Endothelial cell of umbilical vein (primary cell): ENCODE results near the gene DIDO1. TPM values are rescaled to one million over a fixed set of nuclear protein-coding genes. Genes with fewer than 3 reads are reported as not detected.

Source experiments
- BruUV-seq: library from RNA; stranded (reverse); fragments of 400-500 nt; replicated peaks from 2 replicates; lab custom pipeline; 2021; lab: Mats Ljungman, UMichigan
- CTCF ChIA-PET: fragments of 300-600, 350-600 bp; sonication (Branson Sonifier 250); formaldehyde crosslinking; loops from one replicate; lab custom pipeline; 2021; ENCODE audit warnings: antibody characterized with exemption, inconsistent platforms; lab: Charles Lee
- POLR2A ChIA-PET: fragments of 300-600, 350-600 bp; sonication (Branson Sonifier 250); formaldehyde crosslinking; loops from one replicate; lab custom pipeline; 2021; ENCODE audit warnings: antibody characterized with exemption, inconsistent platforms; lab: Charles Lee
- DNase-seq: peaks from one replicate; pipeline ENCODE4 v3.0.0-alpha.2; 2011; ENCODE audit warnings: low read depth, low spot score
- FAIRE-seq: peaks from 2 replicates; lab custom pipeline; 2011; peaks lifted over from hg19 to GRCh38; lab: Jason Lieb, UNC
- H2AFZ ChIP-seq: 2 replicates; pipeline ENCODE4 v1.6.0; 2012; ENCODE audit warnings: low read depth, low read length, control low read depth, inconsistent platforms
- H3K27ac ChIP-seq: 2 replicates; pipeline ENCODE4 v1.5.1; 2011; ENCODE audit warnings: low read depth, mild to moderate bottlenecking, control low read depth, low read length, moderate library complexity; ENCODE audit not compliant: insufficient read depth
- H3K27me3 ChIP-seq, 2 experiments: 2 replicates each; pipeline versions ENCODE4 v1.6.0 to v1.6.1; 2011; ENCODE audit warnings: low read length in 2 of 2, mixed read lengths in 1 of 2; ENCODE audit not compliant: control insufficient read depth in 2 of 2, insufficient read depth in 2 of 2
- H3K36me3 ChIP-seq, 2 experiments: 2 replicates in 1 of 2; 3 replicates in 1 of 2; pipeline ENCODE4 v1.5.1; 2011; ENCODE audit warnings: low read length in 2 of 2, mild to moderate bottlenecking in 1 of 2, moderate library complexity in 1 of 2; ENCODE audit not compliant: control insufficient read depth in 2 of 2, insufficient read depth in 2 of 2; ENCODE audit errors: extremely low read depth in 1 of 2
- H3K4me1 ChIP-seq: 3 replicates; pipeline ENCODE4 v1.5.1; 2011; ENCODE audit warnings: mild to moderate bottlenecking, low read length; ENCODE audit not compliant: control insufficient read depth, insufficient read depth; ENCODE audit errors: extremely low read depth
- H3K4me2 ChIP-seq: 2 replicates; pipeline ENCODE4 v1.6.1; 2011; ENCODE audit warnings: low read length, control low read depth, mixed read lengths; ENCODE audit not compliant: insufficient read depth
- H3K4me3 ChIP-seq, 3 experiments: fragments of 200-600 bp in 1 of 3; sonication (generic), shearing (Covaris generic) in 1 of 3; replicated peaks in 1 of 3; 2 replicates each; pipeline ENCODE4 v1.5.1; 2011 to 2016; ENCODE audit warnings: control low read depth in 3 of 3, low read length in 3 of 3, mild to moderate bottlenecking in 2 of 3, inconsistent platforms in 1 of 3, low read depth in 1 of 3, moderate library complexity in 1 of 3; ENCODE audit not compliant: insufficient read depth in 1 of 3
- H3K79me2 ChIP-seq: 2 replicates; pipeline ENCODE4 v1.6.0; 2012; ENCODE audit warnings: low read length, inconsistent platforms; ENCODE audit not compliant: control insufficient read depth, insufficient read depth
- H3K9ac ChIP-seq: replicated peaks from 2 replicates; pipeline ENCODE3; 2011; ENCODE audit warnings: low read length, control low read depth; ENCODE audit not compliant: insufficient read depth; ENCODE audit errors: extremely low read depth
- H3K9me1 ChIP-seq: replicated peaks from 3 replicates; pipeline ENCODE4 v1.6.0; 2011; ENCODE audit warnings: mild to moderate bottlenecking, low read length; ENCODE audit not compliant: control insufficient read depth, insufficient read depth; ENCODE audit errors: extremely low read depth
- H3K9me3 ChIP-seq: replicated peaks from 2 replicates; pipeline ENCODE4 v1.5.1; 2012; ENCODE audit warnings: low read length, inconsistent platforms; ENCODE audit not compliant: control insufficient read depth, insufficient read depth
- H4K20me1 ChIP-seq: replicated peaks from 2 replicates; pipeline ENCODE3; 2011; ENCODE audit warnings: mild to moderate bottlenecking, low read length; ENCODE audit not compliant: control insufficient read depth, insufficient read depth; ENCODE audit errors: extremely low read depth
- CTCF ChIP-seq, 2 donors: IDR thresholded peaks; 1 replicate in 1 of 2; 2 replicates in 1 of 2; pipeline ENCODE4 v1.5.1; 2011; ENCODE audit warnings: low read length in 2 of 2, mild to moderate bottlenecking in 2 of 2, moderate library complexity in 2 of 2, control low read depth in 1 of 2, inconsistent platforms in 1 of 2, low read depth in 1 of 2; ENCODE audit not compliant: insufficient read depth in 1 of 2; ENCODE audit errors: extremely low read depth in 1 of 2
- EZH2 ChIP-seq: IDR thresholded peaks from 2 replicates; pipeline ENCODE4 v1.6.1; 2012; ENCODE audit warnings: borderline replicate concordance, low read depth, mild to moderate bottlenecking, moderate library complexity, low read length, inconsistent platforms; ENCODE audit not compliant: severe bottlenecking
- FOS ChIP-seq: IDR thresholded peaks from 2 replicates; pipeline ENCODE4 v1.6.1; 2011; ENCODE audit warnings: mild to moderate bottlenecking, low read length, moderate library complexity, borderline replicate concordance; ENCODE audit not compliant: insufficient read depth
- GATA2 ChIP-seq: IDR thresholded peaks from 2 replicates; pipeline ENCODE4 v1.7.0; 2011; ENCODE audit warnings: low read depth, mild to moderate bottlenecking, moderate library complexity, mixed read lengths, low read length; ENCODE audit not compliant: insufficient read length, insufficient read depth
- JUN ChIP-seq: IDR thresholded peaks from 2 replicates; pipeline ENCODE4 v1.6.1; 2011; ENCODE audit warnings: borderline replicate concordance, low read depth; ENCODE audit not compliant: insufficient read length, insufficient read depth
- MAX ChIP-seq: IDR thresholded peaks from 2 replicates; pipeline ENCODE4 v1.6.1; 2011; ENCODE audit not compliant: insufficient read depth, insufficient read length
- MYC ChIP-seq: IDR thresholded peaks from one replicate; pipeline ENCODE4 v1.6.1; 2011; ENCODE audit warnings: mild to moderate bottlenecking, low read depth, low read length
- POLR2A ChIP-seq: IDR thresholded peaks from 2 replicates; pipeline ENCODE4 v1.6.1; 2012; ENCODE audit warnings: low read depth, mild to moderate bottlenecking, control low read depth, low read length
- POLR2AphosphoS5 ChIP-seq: IDR thresholded peaks from 2 replicates; pipeline ENCODE4 v1.6.1; 2012; ENCODE audit warnings: low read depth, mild to moderate bottlenecking, control low read depth, low read length, moderate library complexity; ENCODE audit not compliant: insufficient read depth
- dilution Hi-C: fragments of 300-500 bp; cut with MboI; formaldehyde crosslinking; loops from one replicate; pipeline ENCODE4 v1.15.0; 2019; ENCODE audit warnings: low sequenced_read_pairs; ENCODE audit not compliant: extremely low pct_ligation_motif_present
- intact Hi-C: fragments of 100-400 bp; cut with micrococcal nuclease; formaldehyde crosslinking; loops from one replicate; pipeline ENCODE4 v1.10.0; 2022
- polyA plus RNA-seq, 4 experiments: library from polyadenylated mRNA; depleted of rRNA in 3 of 4; stranded (reverse) in 3 of 4; unstranded in 1 of 4; fragments of >200 nt; gene quantifications; 2 replicates each; pipeline versions ENCODE4 v1.2.1 to v1.2.3, GENCODE V29; 2011 to 2012; ENCODE audit warnings: missing spikeins in 1 of 4
- total RNA-seq: library from RNA; stranded (reverse); gene quantifications from 2 replicates; pipeline ENCODE4 v1.2.3, GENCODE V29; 2021

DIDO1 gene
- total and polyA plus RNA-seq, 2 donors (not counting 3 experiments of a cell fraction or from before 2014, with no cell fraction given): 22.1 to 51.2 TPM

DNA sequence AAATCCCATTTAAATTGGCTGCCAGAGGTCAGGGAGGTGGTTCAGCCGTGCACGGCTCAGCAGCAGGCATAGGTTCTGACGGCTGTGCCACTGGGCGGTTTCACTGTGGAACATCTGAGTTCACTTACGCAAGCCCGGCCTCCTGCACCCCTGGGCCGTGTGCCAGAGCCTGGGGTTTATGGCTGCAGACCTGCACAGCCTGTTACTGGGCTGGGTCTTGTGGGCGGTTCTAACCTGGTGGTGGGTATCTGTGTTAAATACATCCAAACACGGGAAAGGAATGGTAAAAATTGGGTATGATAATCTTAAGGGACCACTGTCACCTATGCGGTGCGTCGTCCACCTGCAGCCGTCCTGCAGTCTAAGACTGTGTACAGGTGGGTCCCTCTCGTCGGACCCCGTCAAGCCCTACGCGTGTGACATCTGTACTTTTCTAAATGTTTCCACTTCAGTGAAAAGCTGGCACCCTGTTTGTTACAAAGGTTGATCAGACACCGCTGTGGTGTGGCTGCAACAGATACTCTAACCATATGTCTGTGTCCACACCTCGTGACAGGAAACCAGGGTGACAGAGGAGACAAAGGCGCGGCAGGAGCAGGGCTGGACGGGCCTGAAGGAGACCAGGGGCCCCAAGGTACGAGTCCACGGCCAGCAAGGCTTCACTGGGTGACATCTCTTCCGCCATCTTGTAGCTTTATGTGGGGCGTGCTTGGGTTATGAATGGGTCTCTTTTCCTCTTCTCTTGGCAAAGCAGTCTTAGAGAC lies 88.0 kb downstream of the DIDO1 start:
- Histone ChIP-seq H3K4me3 (no peak overlapping the region), H3K27ac (no peak overlapping the region), H3K9me1 (no peaks in the 10 kb centered on the region), H3K9ac (no peak overlapping the region), H3K36me3 (no peaks in the 10 kb centered on the region), H3K9me3 (no peaks in the 10 kb centered on the region), H3K27me3 (no peaks in the 10 kb centered on the region), H4K20me1 (no peaks in the 10 kb centered on the region), H2AFZ (no peak overlapping the region), H3K4me1 (no peaks in the 10 kb centered on the region), H3K79me2 (no peaks in the 10 kb centered on the region), H3K4me2 (no peak overlapping the region)
- DNase-seq: no peak
- BruUV-seq: no TSS peak
- ChIA-PET POLR2A (no interaction called here), CTCF (no interaction called here)
- TF ChIP-seq MAX: no peak
- no peak for TF ChIP-seq POLR2A
- no peak for TF ChIP-seq JUN
- no peak for TF ChIP-seq POLR2AphosphoS5
- no peak for TF ChIP-seq CTCF (IDR thresholded peaks at IDR 0.05; ENCODE audit: extremely low read depth in 1 of 2, insufficient read depth in 1 of 2, low read depth in 1 of 2, low read length in 2 of 2)
- TF ChIP-seq EZH2: no peak
- TF ChIP-seq MYC: no peak
- TF ChIP-seq GATA2: no peak
- TF ChIP-seq FOS: no peak
- no peak for FAIRE-seq
- intact Hi-C loops: no loop called here
- dilution Hi-C loops: no loop called here
